Prostate gland (tissue), 2 donors: Measurements from ENCODE around the gene TRMT2A. TPM values are rescaled to one million over a fixed set of nuclear protein-coding genes. Genes with fewer than 3 reads are reported as not detected.

Experiments
- DNase-seq: peaks from one replicate; pipeline ENCODE4 v3.0.0-alpha.2; 2019; ENCODE audit warnings: low spot score
- H3K27ac ChIP-seq, 2 donors: fragments of 200-600 bp; sonication (generic); 2 replicates each; pipeline ENCODE4 v1.5.1; 2017 to 2019
- H3K27me3 ChIP-seq: fragments of 200-600 bp; sonication (generic); replicated peaks from 2 replicates; pipeline ENCODE4 v1.5.1; 2019; ENCODE audit not compliant: insufficient read depth
- H3K36me3 ChIP-seq, 2 donors: fragments of 200-600 bp; sonication (generic); 1 replicate in 1 of 2; 2 replicates in 1 of 2; pipeline versions ENCODE4 v1.5.1 to v1.8.1; 2017 to 2019
- H3K4me1 ChIP-seq: fragments of 200-600 bp; sonication (generic); replicated peaks from 2 replicates; pipeline ENCODE4 v1.5.1; 2019
- H3K4me3 ChIP-seq, 2 donors: fragments of 200-600 bp; sonication (generic); 2 replicates each; pipeline ENCODE4 v1.5.1; 2017 to 2019
- H3K9me3 ChIP-seq: fragments of 200-600 bp; sonication (generic); 2 replicates; pipeline ENCODE4 v1.5.1; 2017
- CTCF ChIP-seq, 4 experiments: fragments of 200-600 bp in 2 of 4; fragments of 450-650 bp in 2 of 4; sonication (generic) in 2 of 4; IDR thresholded peaks; 1 replicate in 3 of 4; 2 replicates in 1 of 4; pipeline ENCODE4 v1.5.1; 2016 to 2019; ENCODE audit warnings: antibody characterized with exemption in 4 of 4, mild to moderate bottlenecking in 2 of 4, moderate library complexity in 2 of 4
- POLR2A ChIP-seq: fragments of 450-650 bp; IDR thresholded peaks from one replicate; pipeline ENCODE4 v1.6.1; 2016; ENCODE audit warnings: antibody characterized with exemption, mild to moderate bottlenecking
- POLR2AphosphoS5 ChIP-seq: sonication (generic); formaldehyde crosslinking; IDR thresholded peaks from one replicate; pipeline ENCODE4 v1.6.1; 2017; ENCODE audit warnings: antibody characterized with exemption
- WGBS: methylation state at CpG from one replicate; pipeline ENCODE4 v1.1.5; 2018; 5-methylcytosine and 5-hydroxymethylcytosine counted together
- intact Hi-C: fragments of 100-400 bp; cut with DNase I; formaldehyde crosslinking; loops from one replicate; pipeline ENCODE4 v1.14.2; 2022
- total RNA-seq, 2 donors: library from RNA; depleted of rRNA; stranded (reverse); fragments of >200 nt; gene quantifications; one replicate each; pipeline ENCODE4 v1.1.0, GENCODE V29; 2016

The TRMT2A gene
- total RNA-seq, 2 donors from 2014 or later: 65.8 to 123 TPM

- H3K27ac ChIP-seq: no peak overlapping the region
- no peaks in the 10 kb centered on the region for H3K36me3 ChIP-seq
- 69% methylated on average over 29 of the region's 32 CpGs for WGBS
- no peaks in the 10 kb centered on the region for H3K9me3 ChIP-seq
- no peak for TF ChIP-seq POLR2AphosphoS5
- TF ChIP-seq CTCF (IDR thresholded peaks at IDR 0.05): no peak
- TF ChIP-seq POLR2A: no peak
- no peak overlapping the region for H3K4me3 ChIP-seq
- H3K27me3 ChIP-seq: no peaks in the 10 kb centered on the region
- no peak for DNase-seq
- H3K4me1 ChIP-seq: no peaks in the 10 kb centered on the region
- intact Hi-C loops: no loop called here
Observed at GRCh38 chr22:20149257-20150250, 32.5 kb upstream of the TRMT2A start.

DNA sequence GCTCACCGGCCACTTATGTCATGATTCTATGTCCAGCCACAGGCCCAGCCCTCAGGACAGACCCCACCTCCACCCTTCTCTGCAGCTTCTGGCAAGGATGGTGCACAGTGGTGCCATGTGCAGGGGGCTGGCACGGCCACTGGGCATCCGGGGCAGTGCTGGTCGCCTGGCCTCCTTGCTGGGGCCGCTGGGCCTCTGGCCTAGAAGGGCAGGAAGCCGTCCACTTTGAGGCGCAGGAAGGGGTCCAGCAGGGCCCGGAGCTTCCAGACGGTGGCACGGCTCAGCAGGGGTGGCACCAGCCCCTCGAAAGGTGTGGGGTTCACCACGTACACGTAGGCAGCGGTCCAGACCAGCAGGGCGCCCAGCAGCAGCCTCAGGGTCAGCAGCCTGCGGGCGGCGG, 31.4 kb upstream of the TRMT2A start:
- intact Hi-C loops: no loop called here
- 84% methylated on average over 18 of the region's 18 CpGs for WGBS
- no peaks in the 10 kb centered on the region for H3K4me1 ChIP-seq
- no peaks in the 10 kb centered on the region for H3K9me3 ChIP-seq
- H3K27me3 ChIP-seq: no peaks in the 10 kb centered on the region
- H3K4me3 ChIP-seq: no peak overlapping the region
- H3K36me3 ChIP-seq: no peaks in the 10 kb centered on the region
- H3K27ac ChIP-seq: no peak overlapping the region
- no peak for DNase-seq
- TF ChIP-seq POLR2A (no peak), POLR2AphosphoS5 (no peak), CTCF (IDR thresholded peaks at IDR 0.05) (no peak)

DNA sequence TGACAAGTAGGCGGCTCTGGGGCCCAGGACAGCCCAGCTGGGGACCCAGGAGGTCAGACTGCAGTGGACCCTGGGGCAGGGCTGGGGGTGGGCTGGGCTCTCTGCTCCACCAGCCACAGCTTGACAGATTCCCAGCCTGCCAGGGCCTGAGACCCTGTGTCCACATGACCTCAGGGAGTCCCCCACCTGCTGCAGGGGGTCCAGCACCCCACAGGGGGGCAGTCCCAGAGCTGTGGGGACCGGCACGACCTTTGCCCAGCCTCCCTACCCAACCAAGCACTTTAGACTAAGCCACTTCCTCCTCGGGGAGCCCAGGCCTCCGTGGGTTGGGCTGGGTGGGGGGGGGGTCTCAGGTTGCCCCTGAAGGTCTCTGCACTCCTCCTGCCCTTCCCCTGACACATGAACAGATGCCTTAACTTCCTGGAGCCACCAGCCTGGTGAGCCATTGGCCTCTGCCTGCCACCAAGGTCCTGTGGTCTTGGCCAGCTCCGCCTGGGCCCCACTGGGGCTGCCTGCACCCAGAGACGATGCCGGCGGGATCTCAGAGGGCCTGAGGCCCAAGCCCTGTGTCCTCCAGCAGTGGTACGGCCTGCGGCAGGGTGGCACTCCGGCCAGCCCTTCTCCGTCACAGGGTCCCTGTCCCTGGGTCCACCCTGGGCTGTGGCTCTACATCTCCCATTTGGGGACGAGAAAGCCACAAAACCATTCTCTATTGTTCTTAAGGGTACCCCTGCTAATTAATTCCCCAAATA, 30.4 kb upstream of the TRMT2A start:
- no peak for DNase-seq
- no peaks in the 10 kb centered on the region for H3K9me3 ChIP-seq
- H3K4me3 ChIP-seq: no peak overlapping the region
- H3K36me3 ChIP-seq: no peaks in the 10 kb centered on the region
- WGBS: 80% methylated on average over 14 of the region's 14 CpGs
- no peaks in the 10 kb centered on the region for H3K27me3 ChIP-seq
- H3K27ac ChIP-seq: no peak overlapping the region
- no peaks in the 10 kb centered on the region for H3K4me1 ChIP-seq
- intact Hi-C loops: no loop called here
- no peak for TF ChIP-seq POLR2AphosphoS5
- TF ChIP-seq POLR2A: no peak
- no peak for TF ChIP-seq CTCF (IDR thresholded peaks at IDR 0.05)

GRCh38 chr22:20146777-20147176, 29.8 kb upstream of the TRMT2A start:
- Histone ChIP-seq H3K4me3 (no peak overlapping the region), H3K4me1 (no peaks in the 10 kb centered on the region), H3K27me3 (no peaks in the 10 kb centered on the region), H3K9me3 (no peaks in the 10 kb centered on the region), H3K36me3 (no peaks in the 10 kb centered on the region), H3K27ac (no peak overlapping the region)
- intact Hi-C loops: no loop called here
- TF ChIP-seq CTCF (IDR thresholded peaks at IDR 0.05) (no peak), POLR2A (no peak)
- WGBS: 90% methylated on average over 10 of the region's 22 CpGs
- DNase-seq: no peak
